Measurements from ENCODE around the gene DIPK1A. TPM values are rescaled to one million over a fixed set of nuclear protein-coding genes. Genes with fewer than 3 reads are reported as not detected.

The DIPK1A gene
- total and polyA plus RNA-seq, 10 donors, result 5.4 to 15.7 (median 9.9) TPM

DNA sequence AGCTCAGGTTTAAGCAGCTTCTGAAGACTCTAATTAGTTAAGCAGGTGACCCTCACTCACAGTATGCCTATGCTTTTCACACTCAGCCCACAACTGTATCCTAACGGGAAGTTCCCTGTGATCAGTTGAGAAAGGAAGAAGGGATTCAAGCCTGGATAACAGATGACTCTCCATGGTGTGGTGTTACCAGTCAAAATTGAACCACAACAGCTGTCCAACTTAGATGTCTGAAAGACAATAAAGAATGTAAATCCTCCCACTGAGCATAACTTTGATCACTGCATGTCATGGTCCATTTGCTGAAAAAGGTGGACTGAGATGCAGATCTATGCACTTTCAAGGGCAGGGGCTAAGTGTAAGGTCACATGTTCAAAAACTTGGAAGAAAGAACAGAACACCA, 32.3 kb upstream of the DIPK1A start:
- 86 to 100% (median 91%) methylated on average over 1 of the region's 1 CpG for WGBS, 5 donors
- H3K27ac ChIP-seq, result no peak overlapping the region
- no peak for DNase-seq
- no peaks in the 10 kb centered on the region for H3K27me3 ChIP-seq (replicated peaks in 1 of 7)
- no peak overlapping the region for H3K4me3 ChIP-seq
- intact Hi-C loops (cut with DNase I; ENCODE audit: low total_unique reads), result no loop called here
- no peaks in the 10 kb centered on the region for H3K36me3 ChIP-seq
- peaks cover 0 to 39% (median 14%) of the 10 kb centered on the region in 6 donors for H3K4me1 ChIP-seq
- no peaks in the 10 kb centered on the region for H3K9me3 ChIP-seq
- TF ChIP-seq POLR2A (IDR thresholded peaks at IDR 0.05), result no peak
- no peak for TF ChIP-seq POLR2AphosphoS5 (IDR thresholded peaks at IDR 0.05)
- TF ChIP-seq, protein P1, sequence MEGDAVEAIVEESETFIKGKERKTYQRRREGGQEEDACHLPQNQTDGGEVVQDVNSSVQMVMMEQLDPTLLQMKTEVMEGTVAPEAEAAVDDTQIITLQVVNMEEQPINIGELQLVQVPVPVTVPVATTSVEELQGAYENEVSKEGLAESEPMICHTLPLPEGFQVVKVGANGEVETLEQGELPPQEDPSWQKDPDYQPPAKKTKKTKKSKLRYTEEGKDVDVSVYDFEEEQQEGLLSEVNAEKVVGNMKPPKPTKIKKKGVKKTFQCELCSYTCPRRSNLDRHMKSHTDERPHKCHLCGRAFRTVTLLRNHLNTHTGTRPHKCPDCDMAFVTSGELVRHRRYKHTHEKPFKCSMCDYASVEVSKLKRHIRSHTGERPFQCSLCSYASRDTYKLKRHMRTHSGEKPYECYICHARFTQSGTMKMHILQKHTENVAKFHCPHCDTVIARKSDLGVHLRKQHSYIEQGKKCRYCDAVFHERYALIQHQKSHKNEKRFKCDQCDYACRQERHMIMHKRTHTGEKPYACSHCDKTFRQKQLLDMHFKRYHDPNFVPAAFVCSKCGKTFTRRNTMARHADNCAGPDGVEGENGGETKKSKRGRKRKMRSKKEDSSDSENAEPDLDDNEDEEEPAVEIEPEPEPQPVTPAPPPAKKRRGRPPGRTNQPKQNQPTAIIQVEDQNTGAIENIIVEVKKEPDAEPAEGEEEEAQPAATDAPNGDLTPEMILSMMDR (IDR thresholded peaks at IDR 0.05 in 8 of 11, conservative IDR thresholded peaks at IDR 0.05 in 3 of 11), result no peak

DNA sequence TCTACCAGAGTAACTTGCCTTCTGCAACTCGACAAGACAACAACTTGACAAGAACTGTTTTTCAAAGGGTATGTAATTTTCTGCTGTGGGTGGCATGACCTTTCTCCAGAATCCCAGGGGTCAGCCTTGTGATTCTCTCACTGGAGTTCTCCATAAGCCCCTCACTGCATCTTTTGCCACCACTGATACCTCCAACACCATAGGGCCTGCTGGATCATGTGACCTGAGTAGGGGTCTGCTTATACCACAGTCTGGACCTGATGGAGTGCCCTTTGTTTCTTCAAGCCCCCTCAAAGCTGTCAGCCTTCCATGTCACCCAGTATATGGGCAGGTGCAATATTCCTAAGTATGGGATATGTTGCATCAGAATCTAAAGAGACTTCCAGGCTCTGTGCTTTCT, 31.6 kb upstream of the DIPK1A start:
- H3K36me3 ChIP-seq, result no peaks in the 10 kb centered on the region
- no peak overlapping the region for H3K4me3 ChIP-seq
- peaks cover 0 to 39% (median 14%) of the 10 kb centered on the region in 6 donors for H3K4me1 ChIP-seq
- intact Hi-C loops (cut with DNase I; ENCODE audit: low total_unique reads), result no loop called here
- no peak for DNase-seq
- no peak for TF ChIP-seq POLR2A (IDR thresholded peaks at IDR 0.05)
- H3K27me3 ChIP-seq (replicated peaks in 1 of 7), result no peaks in the 10 kb centered on the region
- 80 to 94% (median 90%) methylated on average over 1 of the region's 1 CpG for WGBS, 5 donors
- no peaks in the 10 kb centered on the region for H3K9me3 ChIP-seq
- no peak overlapping the region for H3K27ac ChIP-seq

- no peaks in the 10 kb centered on the region for H3K27me3 ChIP-seq (replicated peaks in 1 of 7)
- no peaks in the 10 kb centered on the region for H3K9me3 ChIP-seq
- no peak for TF ChIP-seq POLR2A (IDR thresholded peaks at IDR 0.05)
- TF ChIP-seq, protein P1 (IDR thresholded peaks at IDR 0.05 in 8 of 11, conservative IDR thresholded peaks at IDR 0.05 in 3 of 11), result no peak
- TF ChIP-seq POLR2AphosphoS5 (IDR thresholded peaks at IDR 0.05), result no peak
- peak overlapping the region in 1 of 8 donors; percentile 13 for H3K27ac ChIP-seq
- DNase-seq, result no peak
- no peak overlapping the region for H3K4me3 ChIP-seq
- no peaks in the 10 kb centered on the region for H3K36me3 ChIP-seq
- intact Hi-C loops (cut with DNase I; ENCODE audit: low total_unique reads), result no loop called here
- H3K4me1 ChIP-seq, result peaks cover 0 to 39% (median 14%) of the 10 kb centered on the region in 6 donors
Measured at GRCh38 chr1:92992054-92992453, 30.8 kb upstream of the DIPK1A start.

DNA sequence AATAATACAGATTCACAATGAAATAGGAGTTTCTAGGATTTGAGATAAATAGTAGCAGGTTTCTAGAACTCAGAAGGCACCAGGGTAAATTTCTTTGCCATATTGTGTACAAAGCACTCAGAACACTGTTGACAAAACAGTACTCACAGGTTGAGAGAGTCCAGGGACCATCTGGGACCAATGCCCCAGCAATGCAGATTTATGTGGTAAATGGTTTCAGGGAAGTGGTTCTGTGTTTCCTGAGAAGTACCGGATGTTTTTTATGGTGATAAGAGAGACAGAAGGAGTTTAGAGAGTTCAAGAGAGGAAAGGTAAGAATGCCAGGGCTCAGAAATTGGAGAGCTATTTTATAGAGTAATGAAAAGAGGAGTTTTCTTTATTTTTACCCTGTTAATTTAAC, 29.6 kb upstream of the DIPK1A start:
- TF ChIP-seq, protein P1 (IDR thresholded peaks at IDR 0.05 in 8 of 11, conservative IDR thresholded peaks at IDR 0.05 in 3 of 11), result no peak
- TF ChIP-seq POLR2AphosphoS5 (IDR thresholded peaks at IDR 0.05) (no peak), POLR2A (IDR thresholded peaks at IDR 0.05) (no peak)
- Histone ChIP-seq H3K27me3 (replicated peaks in 1 of 7) (no peaks in the 10 kb centered on the region), H3K27ac (peak overlapping the region in 4 of 8 donors; percentile 17 to 65 (median 42)), H3K36me3 (no peaks in the 10 kb centered on the region), H3K4me1 (peaks cover 0 to 39% (median 14%) of the 10 kb centered on the region in 6 donors), H3K9me3 (no peaks in the 10 kb centered on the region), H3K4me3 (no peak overlapping the region)
- 11 to 26% (median 15%) methylated on average over 1 of the region's 1 CpG for WGBS, 5 donors
- DNase-seq, result no peak
- intact Hi-C loops (cut with DNase I; ENCODE audit: low total_unique reads), result no loop called here

Data from spleen (tissue), 11 donors.